Type B pancreatic cell (in vitro differentiated cells): ENCODE data around the gene C3orf18. TPM values are rescaled to one million over a fixed set of nuclear protein-coding genes. Genes with fewer than 3 reads are reported as not detected.

ENCODE experiments used
- DNase-seq: peaks from one replicate; pipeline ENCODE4 v3.0.0; 2021; ENCODE audit warnings: mixed read lengths; ENCODE audit not compliant: unreplicated experiment; ENCODE audit errors: extremely low spot score
- H3K27ac Mint-ChIP-seq: 2 replicates; pipeline ENCODE4 v1.8.0; 2021; ENCODE audit warnings: mild to moderate bottlenecking, mixed read lengths
- H3K27me3 Mint-ChIP-seq: 2 replicates; pipeline ENCODE4 v1.8.0; 2021; ENCODE audit warnings: mixed read lengths
- H3K36me3 Mint-ChIP-seq: 2 replicates; pipeline ENCODE4 v1.8.0; 2021; ENCODE audit warnings: mixed read lengths
- H3K4me1 Mint-ChIP-seq: one replicate; pipeline ENCODE4 v1.8.0; 2021; ENCODE audit warnings: mixed read lengths; ENCODE audit not compliant: unreplicated experiment
- H3K4me3 Mint-ChIP-seq: 2 replicates; pipeline ENCODE4 v1.8.0; 2021; ENCODE audit warnings: mild to moderate bottlenecking, mixed read lengths
- H3K9me3 Mint-ChIP-seq: 2 replicates; pipeline ENCODE4 v1.8.0; 2021; ENCODE audit warnings: mixed read lengths
- CTCF ChIP-seq: fragments of 200-600 bp; sonication (generic); conservative IDR thresholded peaks from 2 replicates; pipeline ENCODE4 v1.5.0; 2021; ENCODE audit warnings: antibody characterized with exemption, mild to moderate bottlenecking
- total RNA-seq: library from RNA; stranded (reverse); gene quantifications from 2 replicates; pipeline ENCODE4 v1.2.1, GENCODE V29; 2021; ENCODE audit warnings: low replicate concordance

The C3orf18 gene
- total RNA-seq, 1 donor from 2014 or later = 11.9 TPM

GRCh38 chr3:50550079-50550736 lies 17.3 kb downstream of the C3orf18 start:
- peak overlapping the region; percentile 56 for H3K27ac Mint-ChIP-seq
- DNase-seq = peak; percentile 80
- H3K27me3 Mint-ChIP-seq = no peaks in the 10 kb centered on the region
- no peaks in the 10 kb centered on the region for H3K9me3 Mint-ChIP-seq
- peak; percentile 92 for TF ChIP-seq CTCF
- H3K36me3 Mint-ChIP-seq = no peaks in the 10 kb centered on the region
- H3K4me1 Mint-ChIP-seq = peaks cover 7% of the 10 kb centered on the region
- H3K4me3 Mint-ChIP-seq = no peak overlapping the region

GRCh38 chr3:50549226-50549625 lies 18.3 kb downstream of the C3orf18 start:
- peaks cover 9% of the 10 kb centered on the region for H3K4me1 Mint-ChIP-seq
- H3K4me3 Mint-ChIP-seq = no peak overlapping the region
- DNase-seq = no peak
- no peak overlapping the region for H3K27ac Mint-ChIP-seq
- TF ChIP-seq CTCF = no peak
- H3K27me3 Mint-ChIP-seq = no peaks in the 10 kb centered on the region
- no peaks in the 10 kb centered on the region for H3K36me3 Mint-ChIP-seq
- H3K9me3 Mint-ChIP-seq = no peaks in the 10 kb centered on the region

GRCh38 chr3:50545781-50546180 lies 21.8 kb downstream of the C3orf18 start:
- no peak for DNase-seq
- no peaks in the 10 kb centered on the region for H3K9me3 Mint-ChIP-seq
- H3K4me3 Mint-ChIP-seq = no peak overlapping the region
- no peak for TF ChIP-seq CTCF
- H3K36me3 Mint-ChIP-seq = no peaks in the 10 kb centered on the region
- H3K27ac Mint-ChIP-seq = no peak overlapping the region
- peaks cover 8% of the 10 kb centered on the region for H3K27me3 Mint-ChIP-seq
- peaks cover 3% of the 10 kb centered on the region for H3K4me1 Mint-ChIP-seq

GRCh38 chr3:50542177-50543034 lies 25.1 kb downstream of the C3orf18 start:
- peaks cover 19% of the 10 kb centered on the region for H3K27me3 Mint-ChIP-seq
- no peaks in the 10 kb centered on the region for H3K9me3 Mint-ChIP-seq
- H3K4me3 Mint-ChIP-seq = no peak overlapping the region
- peaks cover 12% of the 10 kb centered on the region for H3K4me1 Mint-ChIP-seq
- peak; percentile 80 for DNase-seq
- peak; percentile 93 for TF ChIP-seq CTCF
- no peaks in the 10 kb centered on the region for H3K36me3 Mint-ChIP-seq
- peak overlapping the region; percentile 34 for H3K27ac Mint-ChIP-seq

GRCh38 chr3:50539356-50540286 lies 27.9 kb downstream of the C3orf18 start:
- no peak overlapping the region for H3K4me3 Mint-ChIP-seq
- peaks cover 27% of the 10 kb centered on the region for H3K27me3 Mint-ChIP-seq
- no peaks in the 10 kb centered on the region for H3K9me3 Mint-ChIP-seq
- TF ChIP-seq CTCF = no peak
- H3K27ac Mint-ChIP-seq = no peak overlapping the region
- DNase-seq = no peak
- H3K36me3 Mint-ChIP-seq = no peaks in the 10 kb centered on the region
- H3K4me1 Mint-ChIP-seq = peaks cover 9% of the 10 kb centered on the region
